22Rv1 (cell line): ENCODE measurements around the gene IGSF8.

Source experiments
- ZFX ChIP-seq: fragments of 450-650 bp; IDR thresholded peaks from 2 replicates; pipeline ENCODE4 v1.6.1; 2017; ENCODE audit warnings: antibody characterized with exemption, borderline replicate concordance
- TF ChIP-seq, protein P1 (sequence below): fragments of 450-650 bp; IDR thresholded peaks from 2 replicates; pipeline ENCODE4 v1.5.1; 2017; ENCODE audit warnings: mild to moderate bottlenecking

- TF ChIP-seq, protein P1, sequence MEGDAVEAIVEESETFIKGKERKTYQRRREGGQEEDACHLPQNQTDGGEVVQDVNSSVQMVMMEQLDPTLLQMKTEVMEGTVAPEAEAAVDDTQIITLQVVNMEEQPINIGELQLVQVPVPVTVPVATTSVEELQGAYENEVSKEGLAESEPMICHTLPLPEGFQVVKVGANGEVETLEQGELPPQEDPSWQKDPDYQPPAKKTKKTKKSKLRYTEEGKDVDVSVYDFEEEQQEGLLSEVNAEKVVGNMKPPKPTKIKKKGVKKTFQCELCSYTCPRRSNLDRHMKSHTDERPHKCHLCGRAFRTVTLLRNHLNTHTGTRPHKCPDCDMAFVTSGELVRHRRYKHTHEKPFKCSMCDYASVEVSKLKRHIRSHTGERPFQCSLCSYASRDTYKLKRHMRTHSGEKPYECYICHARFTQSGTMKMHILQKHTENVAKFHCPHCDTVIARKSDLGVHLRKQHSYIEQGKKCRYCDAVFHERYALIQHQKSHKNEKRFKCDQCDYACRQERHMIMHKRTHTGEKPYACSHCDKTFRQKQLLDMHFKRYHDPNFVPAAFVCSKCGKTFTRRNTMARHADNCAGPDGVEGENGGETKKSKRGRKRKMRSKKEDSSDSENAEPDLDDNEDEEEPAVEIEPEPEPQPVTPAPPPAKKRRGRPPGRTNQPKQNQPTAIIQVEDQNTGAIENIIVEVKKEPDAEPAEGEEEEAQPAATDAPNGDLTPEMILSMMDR = peak; percentile 23; the same call in 1 of the 2 replicates
- no peak for TF ChIP-seq ZFX
These were observed 26.5 kb upstream of the IGSF8 start for GRCh38 chr1:160124705-160125478.
